GM12864 (cell line): ENCODE results near the gene AHDC1.

Experiments used
- DNase-seq: peaks from one replicate; pipeline ENCODE4 v3.0.0-alpha.2; 2011; ENCODE audit warnings: low read depth
- H3K4me3 ChIP-seq: 2 replicates; pipeline ENCODE4 v1.5.1; 2011; ENCODE audit warnings: mild to moderate bottlenecking, low read depth, low read length, control low read depth
- TF ChIP-seq, protein P1 (sequence below): IDR thresholded peaks from 2 replicates; pipeline ENCODE4 v1.5.1; 2011; ENCODE audit warnings: low read depth, mild to moderate bottlenecking, moderate library complexity, low read length, control low read depth, inconsistent platforms; ENCODE audit errors: missing control alignments

The AHDC1 gene

DNA sequence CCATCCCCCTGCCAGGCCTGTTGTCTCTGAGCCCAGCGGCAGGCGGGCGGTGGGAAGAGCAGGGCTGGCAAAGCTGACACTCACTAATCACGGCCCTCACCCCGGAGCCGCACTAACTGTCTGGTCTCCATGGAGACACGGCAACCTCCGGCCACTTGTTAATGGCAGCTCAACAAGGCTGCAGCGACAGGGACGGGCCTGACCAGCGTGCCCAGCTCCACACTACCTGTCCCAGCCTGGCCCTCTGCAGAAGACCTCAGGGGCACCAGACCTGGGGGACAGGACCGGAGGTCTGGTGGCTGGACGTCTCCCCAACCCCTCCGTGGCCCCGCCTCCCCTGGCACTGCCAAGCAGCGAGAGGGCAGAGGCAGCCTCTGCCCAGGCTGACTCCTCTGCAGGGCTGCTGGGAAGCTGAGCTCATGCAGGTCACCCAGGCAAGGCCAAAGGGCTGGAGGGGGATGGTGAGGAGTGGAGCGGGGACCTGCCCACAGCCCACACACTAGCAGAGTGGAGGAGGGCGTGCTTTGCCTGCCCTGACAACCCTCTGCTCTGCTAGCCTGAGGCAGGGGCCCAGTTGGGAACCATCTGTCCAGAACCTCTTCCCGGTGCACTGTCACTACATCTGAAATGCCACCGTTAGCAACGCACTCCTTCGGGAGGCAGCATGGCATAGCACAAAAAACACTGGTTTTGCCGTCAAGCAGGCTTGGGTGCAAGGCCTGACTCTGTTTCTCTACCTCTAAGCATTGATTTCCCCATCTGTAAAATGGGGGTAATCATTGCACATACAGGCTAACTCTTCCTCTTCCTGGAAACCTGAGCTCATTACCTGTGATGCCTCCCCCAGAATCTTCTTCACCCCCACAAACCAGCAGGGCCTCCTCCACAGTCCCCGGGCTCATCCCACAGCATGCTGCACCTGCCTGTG, 84.3 kb downstream of the AHDC1 start:
- TF ChIP-seq, protein P1, sequence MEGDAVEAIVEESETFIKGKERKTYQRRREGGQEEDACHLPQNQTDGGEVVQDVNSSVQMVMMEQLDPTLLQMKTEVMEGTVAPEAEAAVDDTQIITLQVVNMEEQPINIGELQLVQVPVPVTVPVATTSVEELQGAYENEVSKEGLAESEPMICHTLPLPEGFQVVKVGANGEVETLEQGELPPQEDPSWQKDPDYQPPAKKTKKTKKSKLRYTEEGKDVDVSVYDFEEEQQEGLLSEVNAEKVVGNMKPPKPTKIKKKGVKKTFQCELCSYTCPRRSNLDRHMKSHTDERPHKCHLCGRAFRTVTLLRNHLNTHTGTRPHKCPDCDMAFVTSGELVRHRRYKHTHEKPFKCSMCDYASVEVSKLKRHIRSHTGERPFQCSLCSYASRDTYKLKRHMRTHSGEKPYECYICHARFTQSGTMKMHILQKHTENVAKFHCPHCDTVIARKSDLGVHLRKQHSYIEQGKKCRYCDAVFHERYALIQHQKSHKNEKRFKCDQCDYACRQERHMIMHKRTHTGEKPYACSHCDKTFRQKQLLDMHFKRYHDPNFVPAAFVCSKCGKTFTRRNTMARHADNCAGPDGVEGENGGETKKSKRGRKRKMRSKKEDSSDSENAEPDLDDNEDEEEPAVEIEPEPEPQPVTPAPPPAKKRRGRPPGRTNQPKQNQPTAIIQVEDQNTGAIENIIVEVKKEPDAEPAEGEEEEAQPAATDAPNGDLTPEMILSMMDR: no peak
- DNase-seq: no peak

DNA sequence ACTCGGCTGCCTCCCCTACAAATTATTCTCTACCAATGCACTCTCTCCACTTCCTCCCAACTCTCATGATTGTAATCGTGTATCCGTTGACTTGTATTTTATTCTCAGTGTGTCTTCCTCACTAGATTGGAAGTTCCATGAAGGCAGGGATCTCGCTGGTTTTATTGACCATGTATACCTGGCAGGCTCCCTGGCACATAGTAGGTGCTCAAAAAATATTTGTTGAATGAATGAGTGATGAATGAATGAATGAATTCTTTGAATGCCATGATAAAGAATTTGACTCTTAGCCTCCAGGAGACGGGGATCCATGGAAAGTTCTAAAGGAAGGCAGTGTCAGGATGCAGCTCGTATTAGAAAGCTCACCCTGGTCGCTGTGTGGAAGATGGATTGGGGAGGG, 85.1 kb downstream of the AHDC1 start:
- H3K4me3 ChIP-seq: no peak overlapping the region
- no peak for DNase-seq
- TF ChIP-seq, protein P1: no peak

More for the DNA sequence above, 84.3 kb downstream of the AHDC1 start:
- no peak overlapping the region for H3K4me3 ChIP-seq

DNA sequence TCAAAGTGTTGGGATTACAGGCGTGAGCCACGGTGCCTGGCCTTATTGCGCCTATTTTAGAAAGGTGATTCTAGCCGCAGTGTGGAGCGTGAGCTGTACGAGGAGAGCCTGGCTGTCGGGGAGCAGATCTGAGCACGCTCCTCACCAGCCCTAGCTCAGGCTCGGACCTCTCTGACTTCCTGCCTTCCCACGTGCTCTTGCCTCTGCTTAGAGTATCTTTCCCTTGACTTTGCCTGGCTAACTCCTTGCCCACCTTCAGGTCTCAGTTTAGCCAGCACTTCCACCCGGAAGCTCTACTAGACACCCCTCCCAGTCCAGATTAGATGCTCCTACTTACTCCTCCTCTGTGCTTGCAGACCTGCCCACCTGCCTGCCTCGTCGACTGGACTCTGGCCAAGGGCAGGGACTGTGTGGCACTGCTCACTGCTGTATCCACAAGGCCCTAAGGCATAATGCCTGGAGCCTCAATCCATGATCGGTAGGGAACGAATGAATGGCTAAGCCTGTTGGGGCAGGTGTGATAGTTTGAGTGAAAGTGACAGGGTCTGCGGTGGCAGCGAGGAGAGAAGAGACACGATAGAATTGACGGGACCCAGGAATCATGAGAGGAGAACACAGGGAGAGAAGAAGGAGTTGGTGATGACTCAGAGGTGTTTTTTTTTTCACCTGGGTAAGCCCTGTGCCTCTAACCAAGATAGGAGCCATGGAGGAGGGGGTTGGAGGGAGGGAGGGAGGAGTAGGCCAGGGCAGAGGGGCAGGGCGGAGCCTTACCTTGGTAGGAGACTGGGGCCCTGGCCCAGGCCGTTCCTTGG, 85.8 kb downstream of the AHDC1 start:
- TF ChIP-seq, protein P1: no peak
- no peak overlapping the region for H3K4me3 ChIP-seq
- no peak for DNase-seq

DNA sequence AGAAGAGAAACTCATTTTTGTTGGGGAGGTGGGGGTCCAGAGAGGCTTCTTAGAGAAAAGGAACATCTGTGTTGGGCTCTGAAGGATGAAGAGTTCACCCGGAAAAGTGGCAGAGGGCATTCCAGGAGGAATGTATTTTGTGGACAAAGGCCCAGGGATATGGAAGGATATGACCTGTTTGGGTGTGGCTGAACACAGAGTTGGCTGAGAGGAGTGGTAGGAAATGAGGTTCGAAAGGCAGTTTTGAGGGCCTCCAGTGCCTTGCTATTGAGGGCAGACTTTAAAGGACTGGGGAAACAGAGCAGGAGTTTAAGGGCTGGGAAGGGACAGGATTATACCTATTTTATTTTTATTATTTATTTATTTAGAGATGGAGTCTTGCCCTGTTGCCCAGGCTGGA, 86.6 kb downstream of the AHDC1 start:
- no peak overlapping the region for H3K4me3 ChIP-seq
- DNase-seq: no peak
- TF ChIP-seq, protein P1: no peak

DNA sequence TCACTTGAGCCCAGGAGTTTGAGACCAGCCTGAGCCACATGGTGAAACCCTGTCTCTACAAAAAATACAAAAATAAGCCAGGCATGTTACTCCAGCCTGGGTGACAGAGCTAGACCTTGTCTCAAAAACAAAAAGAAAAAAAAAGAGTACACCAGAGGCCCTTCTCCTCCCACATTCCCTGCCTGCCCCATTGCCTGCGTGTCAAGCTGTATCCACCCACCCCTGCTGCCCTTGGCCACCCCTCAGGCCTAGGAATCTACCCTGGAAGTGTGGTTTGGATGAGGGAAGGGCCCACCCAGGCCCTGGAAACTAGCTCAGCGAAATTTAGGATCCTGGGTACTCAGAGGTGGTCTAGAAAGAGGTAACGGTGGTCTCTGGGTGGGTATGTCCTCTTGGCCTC, 88.3 kb downstream of the AHDC1 start:
- TF ChIP-seq, protein P1: no peak

DNA sequence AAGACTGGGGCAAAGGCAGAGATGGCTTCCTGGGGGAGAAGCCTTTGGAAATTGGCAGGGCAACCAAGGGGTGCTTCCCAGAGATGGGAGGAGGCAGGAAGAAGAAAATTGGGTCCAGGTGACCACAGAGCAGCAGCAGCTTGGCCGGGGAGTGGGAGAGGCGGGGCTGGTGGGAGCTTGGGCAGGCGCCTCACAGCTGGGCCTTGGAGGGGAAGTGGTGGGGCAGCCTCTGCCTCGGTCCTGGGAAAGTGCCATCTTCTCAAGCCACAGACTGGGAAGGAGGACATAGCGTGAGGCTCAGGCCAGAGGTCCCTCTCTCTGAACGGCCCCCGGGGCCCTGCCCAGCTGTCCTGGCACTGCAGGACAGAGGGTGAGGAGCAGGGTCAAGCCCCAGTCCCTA, 90.0 kb downstream of the AHDC1 start:
- no peak overlapping the region for H3K4me3 ChIP-seq
- DNase-seq: no peak
- TF ChIP-seq, protein P1: no peak

More for the DNA sequence above, 88.3 kb downstream of the AHDC1 start:
- no peak overlapping the region for H3K4me3 ChIP-seq
- DNase-seq: no peak
